ENCODE measurements around the gene DOCK2. TPM values are rescaled to one million over a fixed set of nuclear protein-coding genes. Genes with fewer than 3 reads are reported as not detected.

Gene DOCK2
- total RNA-seq, 2 donors from 2014 or later = 26.0 to 33.8 TPM

- DNase-seq (ENCODE audit: low spot score) = no peak
- intact Hi-C loops (cut with DNase I) = no loop called here
These were observed 130.9 kb downstream of the DOCK2 start for GRCh38 chr5:169767938-169768337.

GRCh38 chr5:169768416-169768815 is 131.3 kb downstream of the DOCK2 start:
- no peak for DNase-seq (ENCODE audit: low spot score)
- intact Hi-C loops (cut with DNase I) = no loop called here

GRCh38 chr5:169770109-169770508 is 133.0 kb downstream of the DOCK2 start:
- no peak for DNase-seq (ENCODE audit: low spot score)
- intact Hi-C loops (cut with DNase I) = no loop called here

- DNase-seq (ENCODE audit: low spot score) = no peak
- intact Hi-C loops (cut with DNase I) = no loop called here
These were observed 135.2 kb downstream of the DOCK2 start for GRCh38 chr5:169772256-169772655.

- DNase-seq (ENCODE audit: low spot score) = no peak
- intact Hi-C loops (cut with DNase I) = no loop called here
These were observed 135.6 kb downstream of the DOCK2 start for GRCh38 chr5:169772688-169773087.

GRCh38 chr5:169777159-169777558 is 140.1 kb downstream of the DOCK2 start:
- intact Hi-C loops (cut with DNase I) = no loop called here
- no peak for DNase-seq (ENCODE audit: low spot score)

- intact Hi-C loops (cut with DNase I) = no loop called here
- no peak for DNase-seq (ENCODE audit: low spot score)
These were observed 141.8 kb downstream of the DOCK2 start for GRCh38 chr5:169778622-169779596.

- no peak for DNase-seq (ENCODE audit: low spot score)
- intact Hi-C loops (cut with DNase I) = no loop called here
These were observed 144.6 kb downstream of the DOCK2 start for GRCh38 chr5:169781420-169782345.

GRCh38 chr5:169785771-169786618 is 148.9 kb downstream of the DOCK2 start:
- intact Hi-C loops (cut with DNase I) = no loop called here
- no peak for DNase-seq (ENCODE audit: low spot score)

- intact Hi-C loops (cut with DNase I) = loop anchor here in 1 of 2 donors (1.0 kb wide), 1 partner anchor 16 kb away; no protein-coding TSS in a partner anchor
- DNase-seq (ENCODE audit: low spot score) = no peak
These were observed 151.1 kb downstream of the DOCK2 start for GRCh38 chr5:169788168-169788567.

- no peak for DNase-seq (ENCODE audit: low spot score)
- intact Hi-C loops (cut with DNase I) = no loop called here
These were observed 152.4 kb downstream of the DOCK2 start for GRCh38 chr5:169789417-169789940.

GRCh38 chr5:169791251-169791650 is 154.2 kb downstream of the DOCK2 start:
- no peak for DNase-seq (ENCODE audit: low spot score)
- intact Hi-C loops (cut with DNase I) = no loop called here

GRCh38 chr5:169795338-169795737 is 158.3 kb downstream of the DOCK2 start:
- DNase-seq (ENCODE audit: low spot score) = no peak
- intact Hi-C loops (cut with DNase I) = no loop called here

GRCh38 chr5:169796731-169797130 is 159.7 kb downstream of the DOCK2 start:
- no peak for DNase-seq (ENCODE audit: low spot score)
- intact Hi-C loops (cut with DNase I) = no loop called here

- intact Hi-C loops (cut with DNase I) = no loop called here
- no peak for DNase-seq (ENCODE audit: low spot score)
These were observed 160.5 kb downstream of the DOCK2 start for GRCh38 chr5:169797577-169797976.

GRCh38 chr5:169798438-169798837 is 161.4 kb downstream of the DOCK2 start:
- DNase-seq (ENCODE audit: low spot score) = no peak

GRCh38 chr5:169798906-169799660 is 162.0 kb downstream of the DOCK2 start:
- intact Hi-C loops (cut with DNase I) = no loop called here
- DNase-seq (ENCODE audit: low spot score) = no peak

More at GRCh38 chr5:169798438-169798837, 161.4 kb downstream of the DOCK2 start:
- intact Hi-C loops (cut with DNase I) = no loop called here

GRCh38 chr5:169801324-169801777 is 164.3 kb downstream of the DOCK2 start:
- intact Hi-C loops (cut with DNase I) = no loop called here
- no peak for DNase-seq (ENCODE audit: low spot score)
